SU-DHL-6 (cell line): ENCODE results near the gene TRPM3.

Source experiments
- EZH2phosphoT487 ChIP-seq: fragments of 200-600 bp; sonication (generic), shearing (Covaris generic); conservative IDR thresholded peaks from 2 replicates; pipeline ENCODE4 v1.6.1; 2018; ENCODE audit warnings: mild to moderate bottlenecking, antibody characterized with exemption, low read length, moderate library complexity, mixed read lengths
- TF ChIP-seq, protein P1 (sequence below): fragments of 200-600 bp; sonication (generic); IDR thresholded peaks from one replicate; pipeline ENCODE4 v1.5.1; 2017; ENCODE audit warnings: antibody characterized with exemption, mild to moderate bottlenecking, low read length, moderate library complexity; ENCODE audit not compliant: insufficient read depth, poor library complexity, severe bottlenecking

DNA sequence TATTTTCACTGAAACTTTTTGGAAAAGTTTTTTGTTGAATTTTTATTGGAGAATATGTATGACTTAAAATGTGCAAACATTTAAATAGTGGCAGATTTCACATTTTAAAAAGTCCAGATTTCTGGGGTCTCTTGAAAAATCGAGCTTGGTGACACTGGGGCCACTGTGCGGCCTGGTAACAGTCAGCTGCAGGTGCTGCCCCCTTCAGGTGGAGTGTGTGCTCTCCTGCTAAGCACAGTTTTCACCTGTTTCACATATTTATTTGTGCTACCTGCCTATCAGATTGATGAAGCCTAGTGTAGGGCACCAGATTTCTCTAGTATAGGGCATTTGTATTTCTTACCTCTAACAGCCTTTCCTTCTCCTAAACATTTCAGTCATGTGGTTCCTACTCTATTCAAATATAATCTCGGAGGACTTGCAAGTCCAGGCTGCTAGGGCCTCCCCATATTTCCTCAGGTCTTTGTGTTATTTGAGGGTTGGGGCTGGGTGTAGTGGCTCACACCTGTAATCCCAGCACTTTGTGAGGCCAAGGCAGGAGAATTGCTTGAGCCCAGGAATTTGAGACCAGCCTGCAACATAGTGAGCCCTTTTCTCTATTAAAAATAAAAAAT is 611.2 kb downstream of the TRPM3 start:
- TF ChIP-seq, protein P1, sequence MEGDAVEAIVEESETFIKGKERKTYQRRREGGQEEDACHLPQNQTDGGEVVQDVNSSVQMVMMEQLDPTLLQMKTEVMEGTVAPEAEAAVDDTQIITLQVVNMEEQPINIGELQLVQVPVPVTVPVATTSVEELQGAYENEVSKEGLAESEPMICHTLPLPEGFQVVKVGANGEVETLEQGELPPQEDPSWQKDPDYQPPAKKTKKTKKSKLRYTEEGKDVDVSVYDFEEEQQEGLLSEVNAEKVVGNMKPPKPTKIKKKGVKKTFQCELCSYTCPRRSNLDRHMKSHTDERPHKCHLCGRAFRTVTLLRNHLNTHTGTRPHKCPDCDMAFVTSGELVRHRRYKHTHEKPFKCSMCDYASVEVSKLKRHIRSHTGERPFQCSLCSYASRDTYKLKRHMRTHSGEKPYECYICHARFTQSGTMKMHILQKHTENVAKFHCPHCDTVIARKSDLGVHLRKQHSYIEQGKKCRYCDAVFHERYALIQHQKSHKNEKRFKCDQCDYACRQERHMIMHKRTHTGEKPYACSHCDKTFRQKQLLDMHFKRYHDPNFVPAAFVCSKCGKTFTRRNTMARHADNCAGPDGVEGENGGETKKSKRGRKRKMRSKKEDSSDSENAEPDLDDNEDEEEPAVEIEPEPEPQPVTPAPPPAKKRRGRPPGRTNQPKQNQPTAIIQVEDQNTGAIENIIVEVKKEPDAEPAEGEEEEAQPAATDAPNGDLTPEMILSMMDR: no peak
- TF ChIP-seq EZH2phosphoT487: no peak
